Measurements from ENCODE around the gene PECR. TPM values are rescaled to one million over a fixed set of nuclear protein-coding genes. Genes with fewer than 3 reads are reported as not detected.
A peak's percentile ranks its signal among the peaks of the same experiment; 100 is the strongest.

Gene PECR
- total RNA-seq, 1 experiment from 2014 or later: 13.9 TPM

- ATAC-seq (no peak), DNase-seq (ENCODE audit: low spot score) (no peak)
- Mint-ChIP-seq H3K9me3 (no peaks in the 10 kb centered on the region), H3K4me1 (peaks cover 41% of the 10 kb centered on the region), H3K27ac (peak overlapping the region; percentile 94), H3K36me3 (no peaks in the 10 kb centered on the region), H3K4me3 (peak overlapping the region; percentile 93), H3K27me3 (ENCODE audit: low read depth) (no peaks in the 10 kb centered on the region)
- TF ChIP-seq, protein P1, sequence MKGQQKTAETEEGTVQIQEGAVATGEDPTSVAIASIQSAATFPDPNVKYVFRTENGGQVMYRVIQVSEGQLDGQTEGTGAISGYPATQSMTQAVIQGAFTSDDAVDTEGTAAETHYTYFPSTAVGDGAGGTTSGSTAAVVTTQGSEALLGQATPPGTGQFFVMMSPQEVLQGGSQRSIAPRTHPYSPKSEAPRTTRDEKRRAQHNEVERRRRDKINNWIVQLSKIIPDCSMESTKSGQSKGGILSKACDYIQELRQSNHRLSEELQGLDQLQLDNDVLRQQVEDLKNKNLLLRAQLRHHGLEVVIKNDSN (CRISPR knock-in tag; IDR thresholded peaks at IDR 0.05): no peak
- no peak for TF ChIP-seq GTF2I (CRISPR knock-in tag; conservative IDR thresholded peaks at IDR 0.05)
- no peak for TF ChIP-seq MYBL2 (CRISPR knock-in tag; IDR thresholded peaks at IDR 0.05)
- TF ChIP-seq SMAD3 (CRISPR knock-in tag; IDR thresholded peaks at IDR 0.05; ENCODE audit: borderline replicate concordance): no peak
- no peak for TF ChIP-seq ZNF671 (CRISPR knock-in tag; IDR thresholded peaks at IDR 0.05)
- TF ChIP-seq NFATC4 (CRISPR knock-in tag; IDR thresholded peaks at IDR 0.05): no peak
- TF ChIP-seq EMX1 (CRISPR knock-in tag; IDR thresholded peaks at IDR 0.05): no peak
- TF ChIP-seq NFYB (CRISPR knock-in tag; conservative IDR thresholded peaks at IDR 0.05; ENCODE audit: low read depth): no peak
- TF ChIP-seq NR3C1 (CRISPR knock-in tag; conservative IDR thresholded peaks at IDR 0.05; ENCODE audit: low read depth): no peak
- TF ChIP-seq, protein P2, sequence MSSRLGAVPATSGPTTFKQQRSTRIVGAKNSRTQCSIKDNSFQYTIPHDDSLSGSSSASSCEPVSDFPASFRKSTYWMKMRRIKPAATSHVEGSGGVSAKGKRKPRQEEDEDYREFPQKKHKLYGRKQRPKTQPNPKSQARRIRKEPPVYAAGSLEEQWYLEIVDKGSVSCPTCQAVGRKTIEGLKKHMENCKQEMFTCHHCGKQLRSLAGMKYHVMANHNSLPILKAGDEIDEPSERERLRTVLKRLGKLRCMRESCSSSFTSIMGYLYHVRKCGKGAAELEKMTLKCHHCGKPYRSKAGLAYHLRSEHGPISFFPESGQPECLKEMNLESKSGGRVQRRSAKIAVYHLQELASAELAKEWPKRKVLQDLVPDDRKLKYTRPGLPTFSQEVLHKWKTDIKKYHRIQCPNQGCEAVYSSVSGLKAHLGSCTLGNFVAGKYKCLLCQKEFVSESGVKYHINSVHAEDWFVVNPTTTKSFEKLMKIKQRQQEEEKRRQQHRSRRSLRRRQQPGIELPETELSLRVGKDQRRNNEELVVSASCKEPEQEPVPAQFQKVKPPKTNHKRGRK (CRISPR knock-in tag; IDR thresholded peaks at IDR 0.05; ENCODE audit: borderline replicate concordance): no peak
- POLR2A ChIA-PET: interaction anchor here (4.5 kb wide), 1 partner anchor 26 kb away, joined by 46 read pairs; the partner anchor contains the start of gene XRCC5
- CTCF ChIA-PET: interaction anchor here (1.2 to 2.6 kb wide), 4 partner anchors 19 to 48 kb away, joined by 3 to 22 read pairs (median 8); partner anchors contain the start of gene XRCC5
Observed at GRCh38 chr2:216082805-216083204, 1.2 kb upstream of the PECR start.

DNA sequence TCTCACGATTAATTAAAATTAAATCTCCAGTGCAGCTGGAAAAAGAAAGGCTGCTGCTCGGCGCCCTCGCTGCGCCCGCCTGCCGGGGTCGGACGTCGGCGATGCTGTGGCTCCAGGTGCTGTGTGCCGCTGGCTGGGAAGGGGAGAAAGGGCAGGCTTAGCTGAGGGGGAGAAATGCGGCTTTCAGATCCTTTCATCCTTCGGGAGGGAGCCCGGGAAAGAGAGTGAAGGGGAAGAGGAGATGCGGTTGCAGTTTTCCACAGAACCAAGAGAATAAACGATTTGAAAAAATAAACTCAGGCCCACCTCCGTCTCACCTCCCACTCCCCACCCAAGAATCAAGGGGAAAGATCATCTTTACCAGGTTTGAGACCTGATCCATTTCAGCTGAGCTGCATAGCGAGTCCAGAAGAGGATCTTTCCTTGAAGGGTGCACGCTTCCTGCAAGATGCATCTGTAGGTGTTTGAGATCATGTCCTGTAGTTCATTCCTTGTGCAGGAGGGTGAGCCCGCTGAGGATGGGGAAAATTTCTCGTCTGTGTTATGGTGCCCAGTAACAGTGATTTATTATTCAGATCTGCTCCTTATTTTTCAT is 605 bp upstream of the PECR start:
- TF ChIP-seq JAZF1 (CRISPR knock-in tag; IDR thresholded peaks at IDR 0.05): no peak
- no peak for TF ChIP-seq MYBL2 (CRISPR knock-in tag; IDR thresholded peaks at IDR 0.05)
- TF ChIP-seq HMGXB4 (CRISPR knock-in tag; IDR thresholded peaks at IDR 0.05): 0 out of 2 replicates have a peak, but pooled peaks have one; percentile 3
- TF ChIP-seq ZBTB21 (CRISPR knock-in tag; IDR thresholded peaks at IDR 0.05; ENCODE audit: borderline replicate concordance): no peak
- no peak for TF ChIP-seq FOXP4 (CRISPR knock-in tag; IDR thresholded peaks at IDR 0.05)
- no peak for TF ChIP-seq SOX15 (CRISPR knock-in tag; IDR thresholded peaks at IDR 0.05)
- no peaks in the 10 kb centered on the region for H3K9me3 Mint-ChIP-seq
- POLR2A ChIA-PET: interaction anchor here (0.6 to 4.5 kb wide), 5 partner anchors 13 to 32 kb away, joined by 3 to 46 read pairs (median 4); partner anchors contain the start of gene XRCC5
- H3K27me3 Mint-ChIP-seq (ENCODE audit: low read depth): no peaks in the 10 kb centered on the region
- CTCF ChIA-PET: interaction anchor here (1.0 to 2.6 kb wide), 6 partner anchors 24 to 59 kb away, joined by 5 to 26 read pairs (median 8); partner anchors contain the start of gene XRCC5
- H3K27ac Mint-ChIP-seq: peak overlapping the region; percentile 94
- peak; percentile 19 for ATAC-seq
- DNase-seq (ENCODE audit: low spot score): peak; percentile 45
- peak overlapping the region; percentile 93 for H3K4me3 Mint-ChIP-seq
- peaks cover 41% of the 10 kb centered on the region for H3K4me1 Mint-ChIP-seq
- H3K36me3 Mint-ChIP-seq: no peaks in the 10 kb centered on the region

- no peaks in the 10 kb centered on the region for H3K9me3 Mint-ChIP-seq
- POLR2A ChIA-PET: interaction anchor here (0.6 to 4.5 kb wide), 7 partner anchors 13 to 289 kb away, joined by 3 to 46 read pairs (median 4); partner anchors contain the start of gene XRCC5
- H3K4me1 Mint-ChIP-seq: peaks cover 41% of the 10 kb centered on the region
- H3K4me3 Mint-ChIP-seq: peak overlapping the region; percentile 93
- ATAC-seq (no peak), DNase-seq (ENCODE audit: low spot score) (no peak)
- peak overlapping the region; percentile 93 for H3K27ac Mint-ChIP-seq
- CTCF ChIA-PET: interaction anchor here (1.0 to 2.6 kb wide), 6 partner anchors 17 to 58 kb away, joined by 5 to 26 read pairs (median 6); partner anchors contain the start of gene XRCC5
- TF ChIP-seq CTCF (IDR thresholded peaks at IDR 0.05) (no peak), ZNF396 (CRISPR knock-in tag; IDR thresholded peaks at IDR 0.05; ENCODE audit: borderline replicate concordance) (no peak), CDX4 (CRISPR knock-in tag; IDR thresholded peaks at IDR 0.05; ENCODE audit: borderline replicate concordance) (no peak), E2F5 (CRISPR knock-in tag; IDR thresholded peaks at IDR 0.05) (no peak), GTF2I (CRISPR knock-in tag; conservative IDR thresholded peaks at IDR 0.05) (no peak), TEAD1 (CRISPR knock-in tag; IDR thresholded peaks at IDR 0.05) (no peak)
- H3K36me3 Mint-ChIP-seq: no peaks in the 10 kb centered on the region
- H3K27me3 Mint-ChIP-seq (ENCODE audit: low read depth): no peaks in the 10 kb centered on the region
Observed at GRCh38 chr2:216081012-216081411, 597 bp downstream of the PECR start.
